Skeletal muscle satellite cell (primary cell): ENCODE data around the gene PPP2R5D.
A peak's percentile ranks its signal among the peaks of the same experiment; 100 is the strongest.

Source experiments
- H3K27me3 ChIP-seq: 2 replicates; pipeline ENCODE4 v1.7.0; 2013; ENCODE audit warnings: low read length; ENCODE audit not compliant: control insufficient read depth, insufficient read depth
- H3K36me3 ChIP-seq: 2 replicates; pipeline ENCODE4 v1.7.0; 2013; ENCODE audit warnings: mild to moderate bottlenecking, control low read depth, low read length; ENCODE audit not compliant: insufficient read depth
- H3K4me1 ChIP-seq: 2 replicates; pipeline ENCODE4 v1.7.0; 2013; ENCODE audit warnings: low read length; ENCODE audit not compliant: control insufficient read depth, insufficient read depth
- H3K4me2 ChIP-seq: 2 replicates; pipeline ENCODE4 v1.7.0; 2013; ENCODE audit warnings: mild to moderate bottlenecking, low read length
- H3K4me3 ChIP-seq: 2 replicates; pipeline ENCODE4 v1.7.0; 2013; ENCODE audit warnings: low read length
- H3K9ac ChIP-seq: 2 replicates; pipeline ENCODE4 v1.7.0; 2013; ENCODE audit warnings: mild to moderate bottlenecking, low read depth, low read length, moderate library complexity
- H3K9me3 ChIP-seq: replicated peaks from 2 replicates; pipeline ENCODE4 v1.7.0; 2013; ENCODE audit warnings: mild to moderate bottlenecking, control low read depth, low read length

The PPP2R5D gene

GRCh38 chr6:42967228-42967627 lies 17.1 kb upstream of the PPP2R5D start:
- H3K36me3 ChIP-seq: peaks cover 37% of the 10 kb centered on the region
- no peak overlapping the region for H3K9ac ChIP-seq
- H3K9me3 ChIP-seq: no peaks in the 10 kb centered on the region
- no peak overlapping the region for H3K4me3 ChIP-seq
- peaks cover 9% of the 10 kb centered on the region for H3K4me1 ChIP-seq
- H3K27me3 ChIP-seq: no peaks in the 10 kb centered on the region
- H3K4me2 ChIP-seq: no peak overlapping the region

GRCh38 chr6:42968126-42968701 lies 16.2 kb upstream of the PPP2R5D start:
- Histone ChIP-seq H3K27me3 (no peaks in the 10 kb centered on the region), H3K4me3 (no peak overlapping the region), H3K4me1 (peaks cover 9% of the 10 kb centered on the region), H3K9ac (no peak overlapping the region), H3K9me3 (no peaks in the 10 kb centered on the region), H3K4me2 (no peak overlapping the region), H3K36me3 (peaks cover 32% of the 10 kb centered on the region)

- Histone ChIP-seq H3K36me3 (peaks cover 32% of the 10 kb centered on the region), H3K27me3 (no peaks in the 10 kb centered on the region), H3K4me2 (no peak overlapping the region)
These were observed 15.6 kb upstream of the PPP2R5D start for GRCh38 chr6:42968783-42969182.

GRCh38 chr6:42969431-42969830 lies 14.9 kb upstream of the PPP2R5D start:
- no peak overlapping the region for H3K4me3 ChIP-seq
- peaks cover 26% of the 10 kb centered on the region for H3K36me3 ChIP-seq
- no peak overlapping the region for H3K9ac ChIP-seq

More at GRCh38 chr6:42968783-42969182, 15.6 kb upstream of the PPP2R5D start:
- Histone ChIP-seq H3K4me1 (peaks cover 9% of the 10 kb centered on the region), H3K4me3 (no peak overlapping the region), H3K9ac (no peak overlapping the region), H3K9me3 (no peaks in the 10 kb centered on the region)

GRCh38 chr6:42969934-42970333 lies 14.4 kb upstream of the PPP2R5D start:
- H3K9ac ChIP-seq: no peak overlapping the region
- H3K27me3 ChIP-seq: no peaks in the 10 kb centered on the region
- H3K4me2 ChIP-seq: no peak overlapping the region
- peaks cover 9% of the 10 kb centered on the region for H3K4me1 ChIP-seq
- H3K36me3 ChIP-seq: peaks cover 22% of the 10 kb centered on the region
- no peak overlapping the region for H3K4me3 ChIP-seq
- H3K9me3 ChIP-seq: no peaks in the 10 kb centered on the region

More at GRCh38 chr6:42969431-42969830, 14.9 kb upstream of the PPP2R5D start:
- no peaks in the 10 kb centered on the region for H3K27me3 ChIP-seq
- H3K4me2 ChIP-seq: no peak overlapping the region
- H3K9me3 ChIP-seq: no peaks in the 10 kb centered on the region
- peaks cover 9% of the 10 kb centered on the region for H3K4me1 ChIP-seq

GRCh38 chr6:42970871-42971612 lies 13.3 kb upstream of the PPP2R5D start:
- Histone ChIP-seq H3K36me3 (peaks cover 14% of the 10 kb centered on the region), H3K4me2 (no peak overlapping the region), H3K9ac (no peak overlapping the region), H3K4me3 (no peak overlapping the region), H3K9me3 (no peaks in the 10 kb centered on the region), H3K4me1 (peaks cover 9% of the 10 kb centered on the region), H3K27me3 (no peaks in the 10 kb centered on the region)

- Histone ChIP-seq H3K9me3 (no peaks in the 10 kb centered on the region), H3K4me3 (no peak overlapping the region), H3K36me3 (peaks cover 9% of the 10 kb centered on the region), H3K4me2 (no peak overlapping the region), H3K9ac (no peak overlapping the region), H3K27me3 (no peaks in the 10 kb centered on the region), H3K4me1 (peaks cover 11% of the 10 kb centered on the region)
These were observed 12.5 kb upstream of the PPP2R5D start for GRCh38 chr6:42971746-42972327.

- Histone ChIP-seq H3K4me3 (no peak overlapping the region), H3K9me3 (no peaks in the 10 kb centered on the region), H3K4me1 (peaks cover 18% of the 10 kb centered on the region), H3K9ac (no peak overlapping the region), H3K27me3 (no peaks in the 10 kb centered on the region), H3K36me3 (no peaks in the 10 kb centered on the region), H3K4me2 (no peak overlapping the region)
These were observed 10.4 kb upstream of the PPP2R5D start for GRCh38 chr6:42973926-42974325.

- no peaks in the 10 kb centered on the region for H3K9me3 ChIP-seq
- no peaks in the 10 kb centered on the region for H3K27me3 ChIP-seq
- no peaks in the 10 kb centered on the region for H3K36me3 ChIP-seq
- H3K9ac ChIP-seq: no peak overlapping the region
- no peak overlapping the region for H3K4me3 ChIP-seq
- no peak overlapping the region for H3K4me2 ChIP-seq
- peaks cover 24% of the 10 kb centered on the region for H3K4me1 ChIP-seq
These were observed 9.4 kb upstream of the PPP2R5D start for GRCh38 chr6:42974919-42975505.

- H3K4me2 ChIP-seq: peak overlapping the region; percentile 88
- H3K9ac ChIP-seq: peak overlapping the region; percentile 89
- H3K4me1 ChIP-seq: peaks cover 16% of the 10 kb centered on the region
These were observed 5.9 kb upstream of the PPP2R5D start for GRCh38 chr6:42978487-42978838.

GRCh38 chr6:42978839-42979522 lies 5.4 kb upstream of the PPP2R5D start, which contains the start of gene PEX6:
PEX6 (minus strand) TSS chr6:42979181; CDS start chr6:42979150, 31 bp downstream.
- peaks cover 21% of the 10 kb centered on the region for H3K4me1 ChIP-seq
- peak within 1 kb of the TSS; percentile 89 for H3K9ac ChIP-seq
- H3K4me2 ChIP-seq: peak within 1 kb of the TSS; percentile 88
- H3K9me3 ChIP-seq: no peaks in the 10 kb centered on the region
- H3K27me3 ChIP-seq: no peaks in the 10 kb centered on the region
- no peaks in the 10 kb centered on the region for H3K36me3 ChIP-seq
- peak within 1 kb of the TSS; percentile 84 for H3K4me3 ChIP-seq

More at GRCh38 chr6:42978487-42978838, 5.9 kb upstream of the PPP2R5D start:
- peak overlapping the region; percentile 84 for H3K4me3 ChIP-seq
- H3K36me3 ChIP-seq: no peaks in the 10 kb centered on the region
- no peaks in the 10 kb centered on the region for H3K27me3 ChIP-seq
- no peaks in the 10 kb centered on the region for H3K9me3 ChIP-seq
